OCI-LY3 (cell line): Measurements from ENCODE around the gene ADORA1.

Experiments used
- CTCF ChIP-seq: fragments of 200-600, 300-600 bp; sonication (generic); IDR thresholded peaks from 2 replicates; pipeline ENCODE4 v1.5.1; 2014; ENCODE audit warnings: antibody characterized with exemption, low read length, low read depth
- EZH2phosphoT487 ChIP-seq: fragments of 200-600 bp; shearing (Covaris generic); IDR thresholded peaks from 2 replicates; pipeline ENCODE4 v1.6.1; 2018; ENCODE audit warnings: antibody characterized with exemption, mixed run types, low read depth

- TF ChIP-seq CTCF = no peak
- TF ChIP-seq EZH2phosphoT487 = no peak
Measured at GRCh38 chr1:203099805-203100515, 27.6 kb upstream of the ADORA1 start.
